Gastrocnemius medialis (tissue), 4 donors: ENCODE data around the gene NCK2. TPM values are rescaled to one million over a fixed set of nuclear protein-coding genes. Genes with fewer than 3 reads are reported as not detected.
A peak's percentile ranks its signal among the peaks of the same experiment; 100 is the strongest.

ENCODE experiments used
- ATAC-seq, 2 donors: fragments of 150-250 bp; one replicate each; pipeline ENCODE4 v1.9.1; 2016
- DNase-seq, 2 donors: peaks; one replicate each; pipeline ENCODE4 v3.0.0-alpha.2; 2019
- H3K27ac ChIP-seq, 4 donors: fragments of 200-600 bp; sonication (generic); 1 replicate in 1 of 4; 2 replicates in 3 of 4; pipeline ENCODE4 v1.5.1; 2016 to 2018; ENCODE audit warnings: mild to moderate bottlenecking in 2 of 4, moderate library complexity in 1 of 4
- H3K27me3 ChIP-seq, 3 donors: fragments of 200-600 bp; sonication (generic) in 2 of 3; 1 replicate in 1 of 3; 2 replicates in 2 of 3; pipeline versions ENCODE4 v1.5.1 to v1.6.0; 2016 to 2019; ENCODE audit warnings: mild to moderate bottlenecking in 1 of 3, moderate library complexity in 1 of 3
- H3K36me3 ChIP-seq, 2 donors: fragments of 200-600 bp; sonication (generic) in 1 of 2; one replicate each; pipeline ENCODE4 v1.5.1; 2017 to 2018
- H3K4me1 ChIP-seq, 2 donors: fragments of 200-600 bp; sonication (generic) in 1 of 2; one replicate each; pipeline ENCODE4 v1.5.1; 2016 to 2017; ENCODE audit warnings: mild to moderate bottlenecking in 2 of 2
- H3K4me3 ChIP-seq, 4 donors: fragments of 200-600 bp; sonication (generic) in 3 of 4; 1 replicate in 1 of 4; 2 replicates in 3 of 4; pipeline ENCODE4 v1.5.1; 2016 to 2019; ENCODE audit warnings: mild to moderate bottlenecking in 2 of 4
- H3K9me3 ChIP-seq, 3 donors: fragments of 200-600 bp; sonication (generic) in 2 of 3; 1 replicate in 1 of 3; 2 replicates in 2 of 3; pipeline ENCODE4 v1.5.1; 2016 to 2019
- CTCF ChIP-seq, 5 experiments: fragments of 450-650 bp in 3 of 5; fragments of 200-600 bp in 2 of 5; sonication (generic) in 2 of 5; IDR thresholded peaks in 4 of 5; conservative IDR thresholded peaks in 1 of 5; 1 replicate in 4 of 5; 2 replicates in 1 of 5; pipeline ENCODE4 v1.5.1; 2016 to 2019; ENCODE audit warnings: antibody characterized with exemption in 5 of 5, mild to moderate bottlenecking in 3 of 5, moderate library complexity in 3 of 5
- POLR2A ChIP-seq, 2 donors: fragments of 450-650 bp; IDR thresholded peaks; one replicate each; pipeline ENCODE4 v1.6.1; 2017; ENCODE audit warnings: antibody characterized with exemption in 2 of 2, mild to moderate bottlenecking in 2 of 2, moderate library complexity in 2 of 2
- in situ Hi-C, 4 donors: fragments of 200-750 bp; cut with MboI; loops; one replicate each; pipeline versions ENCODE4 v1.15.0 to v1.8.0; 2017; ENCODE audit warnings: low sequenced_read_pairs in 4 of 4
- intact Hi-C: fragments of 100-400 bp; cut with DNase I; formaldehyde crosslinking; loops from one replicate; pipeline ENCODE4 v1.15.1; 2023; ENCODE audit warnings: low total_unique reads
- total RNA-seq, 4 donors: library from RNA; depleted of rRNA; stranded (reverse); fragments of >200 nt; gene quantifications; one replicate each; pipeline versions ENCODE4 v1.1.0 to v1.2.3, GENCODE V29; 2016

Gene NCK2
- total RNA-seq, 4 donors from 2014 or later = 46.7 to 86.1 (median 57.9) TPM

DNA sequence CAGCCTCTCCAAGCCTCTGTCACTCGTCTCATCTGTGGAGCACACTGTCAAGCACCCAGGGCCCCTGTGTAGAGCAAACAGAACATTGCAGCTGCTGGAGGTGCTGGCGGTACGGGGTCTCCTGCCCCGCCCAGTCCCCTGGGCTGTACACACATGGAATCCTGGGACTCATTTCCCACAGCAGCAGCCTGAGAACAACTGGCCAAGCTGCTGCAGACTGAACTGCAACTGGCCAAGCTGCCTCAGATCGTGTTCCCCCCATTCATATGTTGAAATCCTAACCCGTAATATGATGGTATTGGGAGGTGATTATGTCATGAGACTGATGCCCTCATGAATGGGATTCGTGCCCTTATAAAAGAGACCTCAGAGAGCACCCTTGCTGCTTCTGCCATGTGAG lies 130.5 kb downstream of the NCK2 start:
- no peaks in the 10 kb centered on the region for H3K36me3 ChIP-seq
- peak overlapping the region in 3 of 4 donors; percentile 36 to 59 (median 54) for H3K27ac ChIP-seq
- ATAC-seq = peak; percentile 39 to 73
- no peaks in the 10 kb centered on the region for H3K27me3 ChIP-seq
- H3K4me1 ChIP-seq = peaks cover 36 to 39% of the 10 kb centered on the region in 2 donors
- no peaks in the 10 kb centered on the region for H3K9me3 ChIP-seq
- intact Hi-C loops = no loop called here
- no peak overlapping the region for H3K4me3 ChIP-seq
- in situ Hi-C loops = no loop called here
- no peak for DNase-seq
- TF ChIP-seq CTCF (IDR thresholded peaks at IDR 0.05 in 4 of 5, conservative IDR thresholded peaks at IDR 0.05 in 1 of 5) (peak in 1 of 5 experiments; percentile 15), POLR2A (IDR thresholded peaks at IDR 0.05) (no peak)

DNA sequence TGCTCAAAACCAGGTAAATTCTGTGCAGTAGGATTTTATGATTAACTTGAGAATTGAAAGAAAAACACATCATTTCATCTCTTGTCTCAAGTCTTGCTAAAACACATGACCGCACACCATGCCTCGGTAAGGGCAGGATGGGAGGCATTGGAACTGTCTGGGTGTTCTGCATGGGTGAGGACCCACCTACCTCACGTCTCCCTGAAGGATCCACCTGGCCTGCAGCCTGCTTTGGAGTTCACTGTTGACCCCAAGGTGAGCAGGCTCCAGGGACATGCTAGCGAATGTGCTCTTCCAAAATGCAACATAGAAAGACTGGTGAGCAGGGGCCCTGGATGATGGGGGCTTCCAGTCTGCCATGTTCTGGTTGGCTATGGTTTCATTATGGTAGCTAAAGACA lies 131.5 kb downstream of the NCK2 start:
- intact Hi-C loops (no loop called here), in situ Hi-C loops (no loop called here)
- Histone ChIP-seq H3K27me3 (no peaks in the 10 kb centered on the region), H3K36me3 (no peaks in the 10 kb centered on the region), H3K4me1 (peaks cover 36 to 39% of the 10 kb centered on the region in 2 donors), H3K9me3 (no peaks in the 10 kb centered on the region), H3K4me3 (no peak overlapping the region), H3K27ac (no peak overlapping the region)
- DNase-seq = no peak
- ATAC-seq = no peak
- TF ChIP-seq POLR2A (IDR thresholded peaks at IDR 0.05) (no peak), CTCF (IDR thresholded peaks at IDR 0.05 in 4 of 5, conservative IDR thresholded peaks at IDR 0.05 in 1 of 5) (no peak)

DNA sequence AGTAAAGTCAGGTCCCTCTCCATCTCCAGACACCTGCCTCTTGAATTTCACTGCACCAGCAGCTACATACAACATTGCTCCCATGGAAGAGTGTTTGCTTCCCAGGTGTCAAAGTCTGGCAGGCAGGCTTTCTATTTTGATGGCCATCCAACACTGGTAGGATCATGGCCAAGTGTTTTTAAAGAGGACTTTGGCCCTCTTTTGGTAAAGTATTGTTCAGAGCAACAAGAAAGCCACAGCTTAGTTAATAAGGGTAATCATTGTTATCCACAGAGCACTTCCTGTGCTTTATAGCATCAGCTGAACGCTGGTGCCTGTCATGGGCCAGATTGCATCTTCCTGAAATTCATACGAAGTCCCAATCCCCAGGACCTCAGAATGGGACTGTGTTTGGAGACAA lies 133.2 kb downstream of the NCK2 start:
- peaks cover 24 to 38% of the 10 kb centered on the region in 2 donors for H3K4me1 ChIP-seq
- no peaks in the 10 kb centered on the region for H3K9me3 ChIP-seq
- H3K27ac ChIP-seq = no peak overlapping the region
- H3K36me3 ChIP-seq = no peaks in the 10 kb centered on the region
- no peak overlapping the region for H3K4me3 ChIP-seq
- H3K27me3 ChIP-seq = no peaks in the 10 kb centered on the region
- no peak for TF ChIP-seq POLR2A (IDR thresholded peaks at IDR 0.05)
- TF ChIP-seq CTCF (IDR thresholded peaks at IDR 0.05 in 4 of 5, conservative IDR thresholded peaks at IDR 0.05 in 1 of 5) = no peak
- in situ Hi-C loops = no loop called here
- DNase-seq (no peak), ATAC-seq (no peak)
- intact Hi-C loops = no loop called here

GRCh38 chr2:105879106-105879802 lies 134.5 kb downstream of the NCK2 start:
- intact Hi-C loops = no loop called here
- ATAC-seq = no peak
- TF ChIP-seq POLR2A (IDR thresholded peaks at IDR 0.05) (no peak), CTCF (IDR thresholded peaks at IDR 0.05 in 4 of 5, conservative IDR thresholded peaks at IDR 0.05 in 1 of 5) (no peak)
- DNase-seq = no peak
- no peak overlapping the region for H3K27ac ChIP-seq
- no peaks in the 10 kb centered on the region for H3K36me3 ChIP-seq
- H3K27me3 ChIP-seq = no peaks in the 10 kb centered on the region
- H3K9me3 ChIP-seq = no peaks in the 10 kb centered on the region
- in situ Hi-C loops = no loop called here
- H3K4me1 ChIP-seq = peaks cover 25 to 39% of the 10 kb centered on the region in 2 donors
- H3K4me3 ChIP-seq = no peak overlapping the region
